H1 (cell line): ENCODE measurements around the gene LYPD6B. TPM values are rescaled to one million over a fixed set of nuclear protein-coding genes. Genes with fewer than 3 reads are reported as not detected.

Experiments
- CTCF ChIA-PET: fragments of 300-600 bp; sonication (Branson Sonifier 250); formaldehyde crosslinking; loops from one replicate; lab custom pipeline; 2021; ENCODE audit not compliant: partially characterized antibody; lab: Charles Lee
- POLR2A ChIA-PET: fragments of 300-600 bp; sonication (Branson Sonifier 250); formaldehyde crosslinking; loops from one replicate; lab custom pipeline; 2021; ENCODE audit warnings: inconsistent platforms; ENCODE audit not compliant: partially characterized antibody; lab: Charles Lee
- DNase-seq, 2 experiments: peaks; one replicate each; pipeline versions ENCODE4 v3.0.0 to v3.0.0-alpha.2; 2010 to 2022; ENCODE audit warnings: low spot score in 2 of 2, low read depth in 1 of 2, mixed read lengths in 1 of 2
- FAIRE-seq: peaks from 2 replicates; lab custom pipeline; 2011; peaks lifted over from hg19 to GRCh38; lab: Jason Lieb, UNC
- H2AFZ ChIP-seq: 2 replicates; pipeline ENCODE4 v1.8.1; 2012; ENCODE audit warnings: low read length, inconsistent platforms
- H2AK5ac ChIP-seq: 2 replicates; pipeline ENCODE4 v1.6.1; 2013; ENCODE audit warnings: low read depth, low read length
- H2BK120ac ChIP-seq: replicated peaks from 2 replicates; pipeline ENCODE3; 2013; ENCODE audit warnings: low read depth, low read length, inconsistent platforms
- H2BK12ac ChIP-seq: 2 replicates; pipeline ENCODE4 v1.6.1; 2013; ENCODE audit warnings: low read depth, low read length
- H2BK15ac ChIP-seq: 2 replicates; pipeline ENCODE4 v1.6.1; 2013; ENCODE audit warnings: low read length
- H2BK20ac ChIP-seq: 2 replicates; pipeline ENCODE4 v1.6.1; 2013; ENCODE audit warnings: low read length
- H2BK5ac ChIP-seq: 2 replicates; pipeline ENCODE4 v1.6.1; 2013; ENCODE audit warnings: low read depth, low read length
- H3K14ac ChIP-seq: 2 replicates; pipeline ENCODE4 v1.6.1; 2013; ENCODE audit warnings: inconsistent platforms; ENCODE audit not compliant: insufficient read length
- H3K18ac ChIP-seq: 2 replicates; pipeline ENCODE4 v1.6.1; 2013; ENCODE audit warnings: low read length; ENCODE audit errors: extremely low read depth
- H3K23ac ChIP-seq: 2 replicates; pipeline ENCODE4 v1.6.1; 2013; ENCODE audit warnings: inconsistent platforms; ENCODE audit not compliant: insufficient read length
- H3K23me2 ChIP-seq: 2 replicates; pipeline ENCODE4 v1.6.1; 2013; ENCODE audit warnings: low read depth, low read length
- H3K27ac ChIP-seq: 2 replicates; pipeline ENCODE4 v1.6.1; 2011; ENCODE audit warnings: low read depth, low read length, inconsistent platforms
- H3K27me3 ChIP-seq, 4 experiments: replicated peaks in 1 of 4; 1 replicate in 1 of 4; 2 replicates in 3 of 4; pipeline versions ENCODE4 v1.6.1 to v1.8.1; 2011 to 2013; ENCODE audit warnings: low read length in 3 of 4, mild to moderate bottlenecking in 3 of 4, inconsistent platforms in 2 of 4, mixed read lengths in 2 of 4, moderate library complexity in 1 of 4; ENCODE audit not compliant: control insufficient read depth in 3 of 4, insufficient read depth in 3 of 4; ENCODE audit errors: extremely low read depth in 1 of 4
- H3K36me3 ChIP-seq, 4 experiments: 2 replicates each; pipeline versions ENCODE4 v1.6.1 to v1.8.1; 2011 to 2013; ENCODE audit warnings: mild to moderate bottlenecking in 4 of 4, low read length in 3 of 4, moderate library complexity in 2 of 4, control low read depth in 1 of 4, inconsistent platforms in 1 of 4; ENCODE audit not compliant: insufficient read depth in 4 of 4, control insufficient read depth in 2 of 4
- H3K4ac ChIP-seq: replicated peaks from 2 replicates; pipeline ENCODE3; 2013; ENCODE audit warnings: low read length, low read depth, mixed read lengths, inconsistent platforms; ENCODE audit not compliant: insufficient read length
- H3K4me1 ChIP-seq, 4 experiments: replicated peaks in 1 of 4; 1 replicate in 1 of 4; 2 replicates in 3 of 4; pipeline versions ENCODE4 v1.6.1 to v1.8.1; 2011 to 2013; ENCODE audit warnings: low read length in 3 of 4, inconsistent platforms in 2 of 4, mixed read lengths in 1 of 4; ENCODE audit not compliant: insufficient read depth in 4 of 4, control insufficient read depth in 3 of 4
- H3K4me2 ChIP-seq, 2 experiments: 2 replicates each; pipeline versions ENCODE4 v1.6.1 to v1.8.1; 2011 to 2013; ENCODE audit warnings: low read depth in 2 of 2, low read length in 2 of 2, control low read depth in 1 of 2, inconsistent platforms in 1 of 2, mild to moderate bottlenecking in 1 of 2; ENCODE audit not compliant: insufficient read depth in 1 of 2
- H3K4me3 ChIP-seq, 4 experiments: fragments of 200-600, 300-600 bp in 1 of 4; sonication (generic), shearing (Covaris generic), sonication (Bioruptor Twin) in 1 of 4; 2 replicates each; pipeline versions ENCODE4 v1.5.1 to v1.8.1; 2011 to 2016; ENCODE audit warnings: low read length in 4 of 4, low read depth in 3 of 4, control low read depth in 2 of 4, inconsistent platforms in 2 of 4, mild to moderate bottlenecking in 2 of 4, mixed read lengths in 1 of 4, moderate library complexity in 1 of 4; ENCODE audit not compliant: insufficient read depth in 2 of 4; ENCODE audit errors: extremely low read depth in 1 of 4
- H3K56ac ChIP-seq: replicated peaks from 2 replicates; pipeline ENCODE3; 2013; ENCODE audit warnings: low read depth, mild to moderate bottlenecking, mixed read lengths, low read length, inconsistent platforms; ENCODE audit not compliant: insufficient read length
- H3K79me1 ChIP-seq: 2 replicates; pipeline ENCODE4 v1.6.1; 2013; ENCODE audit warnings: low read depth, low read length, control low read depth
- H3K79me2 ChIP-seq, 2 experiments: 2 replicates each; pipeline versions ENCODE4 v1.6.1 to v1.8.1; 2012 to 2013; ENCODE audit warnings: low read length in 2 of 2, mild to moderate bottlenecking in 2 of 2, inconsistent platforms in 1 of 2; ENCODE audit not compliant: insufficient read depth in 2 of 2, control insufficient read depth in 1 of 2
- H3K9ac ChIP-seq, 4 experiments: replicated peaks in 1 of 4; 1 replicate in 1 of 4; 2 replicates in 3 of 4; pipeline versions ENCODE4 v1.6.1 to v1.8.1; 2011 to 2013; ENCODE audit warnings: low read depth in 3 of 4, low read length in 3 of 4, control low read depth in 2 of 4, mild to moderate bottlenecking in 2 of 4, moderate library complexity in 2 of 4, inconsistent platforms in 1 of 4; ENCODE audit errors: extremely low read depth in 1 of 4
- H3K9me3 ChIP-seq, 2 experiments: 2 replicates each; pipeline versions ENCODE4 v1.6.1 to v1.8.1; 2012 to 2013; ENCODE audit warnings: mild to moderate bottlenecking in 2 of 2, moderate library complexity in 2 of 2, control low read depth in 1 of 2, inconsistent platforms in 1 of 2, low read depth in 1 of 2, low read length in 1 of 2, mixed read lengths in 1 of 2; ENCODE audit not compliant: insufficient read depth in 2 of 2
- H4K20me1 ChIP-seq, 2 experiments: replicated peaks in 1 of 2; 2 replicates each; pipeline versions ENCODE3 to v1.8.1; 2011 to 2013; ENCODE audit warnings: inconsistent platforms in 2 of 2, low read length in 2 of 2, mild to moderate bottlenecking in 1 of 2; ENCODE audit not compliant: insufficient read depth in 2 of 2, control insufficient read depth in 1 of 2
- H4K5ac ChIP-seq: 2 replicates; pipeline ENCODE4 v1.6.1; 2013; ENCODE audit warnings: low read length, low read depth, mixed read lengths, inconsistent platforms; ENCODE audit not compliant: insufficient read length
- H4K8ac ChIP-seq: 2 replicates; pipeline ENCODE4 v1.8.0; 2013; ENCODE audit warnings: mild to moderate bottlenecking, moderate library complexity, low read length, inconsistent platforms; ENCODE audit not compliant: insufficient read depth; ENCODE audit errors: extremely low read depth
- H4K91ac ChIP-seq: replicated peaks from 2 replicates; pipeline ENCODE3; 2013; ENCODE audit warnings: low read length, mixed read lengths, inconsistent platforms; ENCODE audit not compliant: insufficient read length
- BACH1 ChIP-seq: IDR thresholded peaks from 2 replicates; pipeline ENCODE4 v1.6.1; 2012; ENCODE audit warnings: low read length, improper control_type of control experiment
- YY1 ChIP-seq: IDR thresholded peaks from 2 replicates; pipeline ENCODE4 v1.6.1; 2011; ENCODE audit warnings: low read depth, mild to moderate bottlenecking, low read length
- WGBS, 2 experiments: shearing (Covaris generic) in 1 of 2; methylation state at CpG; one replicate each; pipeline versions ENCODE4 v1.1.6 to v1.1.7; 2013 to 2015; ENCODE audit warnings: low lambda C conversion rate in 2 of 2, mixed read lengths in 2 of 2, inconsistent platforms in 1 of 2, low coverage in 1 of 2, missing lambda C conversion rate in 1 of 2; ENCODE audit not compliant: insufficient replicate concordance in 2 of 2, insufficient coverage in 1 of 2, insufficient read length in 1 of 2; ENCODE audit errors: extremely low coverage in 1 of 2, missing lambda C conversion rate in 1 of 2; 5-methylcytosine and 5-hydroxymethylcytosine counted together
- polyA plus RNA-seq, 7 experiments: library from polyadenylated mRNA; depleted of rRNA in 3 of 7; stranded (reverse) in 5 of 7; unstranded in 2 of 7; fragments of >200 nt in 5 of 7; fragments of 200-250 nt in 2 of 7; gene quantifications; 1 replicate in 5 of 7; 2 replicates in 1 of 7; 4 replicates in 1 of 7; pipeline versions ENCODE4 v1.2.1 to v1.2.3, GENCODE V29; 2011 to 2013; ENCODE audit warnings: missing spikeins in 2 of 7, mixed read lengths in 2 of 7
- total RNA-seq: library from RNA; stranded (reverse); fragmentation: NEBNext Ultra II Directional; extraction: Animal tissue kit (Norgen Biotek cat#: 25700); gene quantifications from 2 replicates; pipeline ENCODE4 v1.2.1, GENCODE V29; 2021

The LYPD6B gene
- total and polyA plus RNA-seq, 2 of the 8 experiments (the other 6 are each of a cell fraction or from before 2014, with no cell fraction given) = 2.2 to 3.5 TPM

- no peak overlapping the region for H3K18ac ChIP-seq
- H4K91ac ChIP-seq = no peak overlapping the region
- H3K27ac ChIP-seq = no peak overlapping the region
- WGBS, 2 experiments = 64% methylated on average over 3 of the region's 3 CpGs; no CpG with 5 or more reads in 1 of the 2 experiments
- no peak overlapping the region for H3K4me2 ChIP-seq
- H3K9ac ChIP-seq = no peak overlapping the region
- TF ChIP-seq BACH1 = no peak
- TF ChIP-seq YY1 = 0 out of 2 replicates have a peak, but pooled peaks have one; percentile 29
- DNase-seq (no peak), FAIRE-seq (no peak)
- no peaks in the 10 kb centered on the region for H3K79me2 ChIP-seq
- H4K20me1 ChIP-seq = no peaks in the 10 kb centered on the region
- H2BK120ac ChIP-seq = no peak overlapping the region
- CTCF ChIA-PET = interaction anchor here (1.0 to 4.6 kb wide), 7 partner anchors 18 to 479 kb away, joined by 3 to 18 read pairs (median 5); partner anchors contain the start of gene LYPD6B
- no peak overlapping the region for H4K5ac ChIP-seq
- no peak overlapping the region for H4K8ac ChIP-seq
- H3K4me3 ChIP-seq = no peak overlapping the region
- H2BK5ac ChIP-seq = no peak overlapping the region
- no peak overlapping the region for H3K4ac ChIP-seq
- H3K14ac ChIP-seq = no peak overlapping the region
- H3K23me2 ChIP-seq = no peaks in the 10 kb centered on the region; the same call in 1 of the 2 replicates
- no peak overlapping the region for H2BK12ac ChIP-seq
- peaks cover 4 to 20% (median 13%) of the 10 kb centered on the region in 4 experiments; a peak in 6 of 7 replicates for H3K4me1 ChIP-seq
- no peaks in the 10 kb centered on the region; a peak in 1 of 7 replicates for H3K27me3 ChIP-seq
- no peak overlapping the region for H2BK15ac ChIP-seq
- no peak overlapping the region for H2AFZ ChIP-seq
- H2AK5ac ChIP-seq = no peak overlapping the region
- no peaks in the 10 kb centered on the region for H3K36me3 ChIP-seq
- H2BK20ac ChIP-seq = no peak overlapping the region
- H3K9me3 ChIP-seq = no peaks in the 10 kb centered on the region
- POLR2A ChIA-PET = no interaction called here
- H3K23ac ChIP-seq = no peak overlapping the region
- no peak overlapping the region for H3K56ac ChIP-seq
- H3K79me1 ChIP-seq = no peaks in the 10 kb centered on the region
Measured at GRCh38 chr2:149082079-149082478, 43.6 kb downstream of the LYPD6B start.
